ENCODE measurements around the gene CDC42SE2. TPM values are rescaled to one million over a fixed set of nuclear protein-coding genes. Genes with fewer than 3 reads are reported as not detected.

CDC42SE2 gene
- total RNA-seq, 1 experiment from 2014 or later, result 23.2 TPM

- Histone ChIP-seq H2BK20ac (ENCODE audit: low read depth, low read length, poor library complexity, severe bottlenecking) (no peak overlapping the region), H3K79me2 (ENCODE audit: insufficient read depth, low read length) (peaks cover 3% of the 10 kb centered on the region; the same call in 1 of the 2 replicates), H4K8ac (replicated peaks; ENCODE audit: insufficient read length, low read depth, low read length) (no peak overlapping the region), H2BK12ac (ENCODE audit: insufficient read length, low read depth, low read length) (no peak overlapping the region), H3K4me1 (ENCODE audit: insufficient read depth, low read length) (no peaks in the 10 kb centered on the region), H3K56ac (ENCODE audit: insufficient read length, low read depth, low read length) (no peak overlapping the region), H4K5ac (ENCODE audit: insufficient read length, low read depth, low read length) (no peak overlapping the region), H3K23ac (ENCODE audit: insufficient read length, low read depth, low read length) (no peak overlapping the region), H2AK5ac (ENCODE audit: insufficient read length, low read length) (no peak overlapping the region), H3K23me2 (ENCODE audit: insufficient read length, low read depth, low read length, poor library complexity, severe bottlenecking) (no peaks in the 10 kb centered on the region), H3K9me3 (ENCODE audit: control insufficient read depth, low read depth, low read length) (no peaks in the 10 kb centered on the region), H3K4me2 (ENCODE audit: insufficient read depth, insufficient read length, low read length) (no peak overlapping the region), H2AFZ (ENCODE audit: low read length) (no peak overlapping the region), H3K27me3 (ENCODE audit: insufficient read depth, low read length) (no peaks in the 10 kb centered on the region), H4K91ac (ENCODE audit: insufficient read length, low read depth, low read length) (no peak overlapping the region), H3K18ac (ENCODE audit: insufficient read length, low read depth, low read length) (no peak overlapping the region), H2BK15ac (ENCODE audit: low read depth, low read length) (no peak overlapping the region), H3K4ac (ENCODE audit: low read depth, low read length) (no peak overlapping the region), H4K20me1 (ENCODE audit: control insufficient read depth, insufficient read depth, insufficient read length) (no peaks in the 10 kb centered on the region), H3T11ph (ENCODE audit: low read length) (no peak overlapping the region), H3K79me1 (ENCODE audit: insufficient read depth, low read depth, low read length, poor library complexity, severe bottlenecking) (peaks cover 13% of the 10 kb centered on the region), H3K27ac (ENCODE audit: insufficient read length, low read depth, low read length) (no peak overlapping the region), H2BK120ac (ENCODE audit: low read depth, low read length, poor library complexity, severe bottlenecking) (no peak overlapping the region), H2BK5ac (ENCODE audit: insufficient read length, low read length) (no peak overlapping the region), H3K14ac (ENCODE audit: insufficient read depth, low read length) (no peak overlapping the region), H3K9ac (ENCODE audit: extremely low read depth, insufficient read length, low read length) (no peak overlapping the region)
- no peaks in the 10 kb centered on the region for H3K4me1 Mint-ChIP-seq
- no peaks in the 10 kb centered on the region for H3K9me3 Mint-ChIP-seq
- TF ChIP-seq CTCF (conservative IDR thresholded peaks at IDR 0.05), result no peak
- no CpG with 5 or more reads among the region's 5 CpGs for WGBS (ENCODE audit: extremely low coverage, insufficient read length, low lambda C conversion rate)
- no peaks in the 10 kb centered on the region for H3K36me3 Mint-ChIP-seq (ENCODE audit: insufficient read depth in 1 of 3, low read depth in 3 of 3)
- DNase-seq, result no peak
- H3K27ac Mint-ChIP-seq, result no peak overlapping the region
- H3K27me3 Mint-ChIP-seq (ENCODE audit: low read depth), result no peaks in the 10 kb centered on the region
- no peak overlapping the region for H3K4me3 Mint-ChIP-seq
Measured at GRCh38 chr5:131286400-131286715, 22.5 kb downstream of the CDC42SE2 start.
